Skeletal muscle satellite cell (primary cell): ENCODE results near the gene GNAQ.

Source experiments
- H3K27me3 ChIP-seq: 2 replicates; pipeline ENCODE4 v1.7.0; 2013; ENCODE audit warnings: low read length; ENCODE audit not compliant: control insufficient read depth, insufficient read depth
- H3K36me3 ChIP-seq: 2 replicates; pipeline ENCODE4 v1.7.0; 2013; ENCODE audit warnings: mild to moderate bottlenecking, control low read depth, low read length; ENCODE audit not compliant: insufficient read depth
- H3K4me1 ChIP-seq: 2 replicates; pipeline ENCODE4 v1.7.0; 2013; ENCODE audit warnings: low read length; ENCODE audit not compliant: control insufficient read depth, insufficient read depth
- H3K4me2 ChIP-seq: 2 replicates; pipeline ENCODE4 v1.7.0; 2013; ENCODE audit warnings: mild to moderate bottlenecking, low read length
- H3K4me3 ChIP-seq: 2 replicates; pipeline ENCODE4 v1.7.0; 2013; ENCODE audit warnings: low read length
- H3K9ac ChIP-seq: 2 replicates; pipeline ENCODE4 v1.7.0; 2013; ENCODE audit warnings: mild to moderate bottlenecking, low read depth, low read length, moderate library complexity
- H3K9me3 ChIP-seq: replicated peaks from 2 replicates; pipeline ENCODE4 v1.7.0; 2013; ENCODE audit warnings: mild to moderate bottlenecking, control low read depth, low read length

The GNAQ gene

DNA sequence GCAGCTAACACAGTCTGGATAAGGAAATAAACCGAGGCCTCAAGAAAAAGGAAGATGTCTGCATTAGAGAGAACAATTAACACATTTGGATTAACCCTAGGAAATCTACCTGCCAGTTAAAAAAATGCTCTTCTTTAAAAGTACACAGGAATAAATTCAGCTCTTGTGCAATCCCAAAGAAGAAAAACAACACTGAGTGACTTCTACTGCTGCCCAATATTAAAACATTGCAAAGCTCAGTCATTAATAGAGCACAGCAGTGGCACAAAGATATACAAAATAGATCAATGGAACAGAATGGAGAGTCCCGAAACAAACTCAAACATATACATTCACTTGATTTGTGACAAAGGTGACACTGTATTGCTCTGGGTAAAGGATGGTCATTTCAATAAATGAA is 119.7 kb downstream of the GNAQ start:
- Histone ChIP-seq H3K4me1 (peaks cover 27% of the 10 kb centered on the region), H3K4me3 (no peak overlapping the region), H3K36me3 (no peaks in the 10 kb centered on the region), H3K4me2 (no peak overlapping the region), H3K27me3 (no peaks in the 10 kb centered on the region), H3K9me3 (no peaks in the 10 kb centered on the region), H3K9ac (no peak overlapping the region)

DNA sequence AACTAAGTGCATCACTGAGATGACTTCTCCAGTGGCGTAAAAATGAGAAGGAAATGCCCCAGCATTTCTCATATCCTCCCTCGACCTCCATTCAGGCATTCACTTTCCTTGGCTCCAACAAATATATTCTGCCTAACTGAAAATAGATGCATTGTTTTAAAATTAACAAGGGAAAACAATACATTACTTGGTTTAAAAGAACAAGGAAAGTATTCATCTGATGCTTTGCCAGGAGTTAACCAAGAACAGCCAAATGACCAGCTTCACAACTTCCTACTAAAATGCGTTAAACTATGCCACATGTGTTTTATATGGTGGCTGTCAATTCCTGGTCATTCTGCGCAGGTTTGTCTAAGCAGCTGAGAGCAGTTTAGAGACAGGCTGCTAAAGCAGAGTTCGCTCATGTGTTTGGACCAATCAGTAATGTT is 121.4 kb downstream of the GNAQ start:
- peaks cover 31% of the 10 kb centered on the region for H3K4me1 ChIP-seq
- H3K4me2 ChIP-seq: no peak overlapping the region
- no peaks in the 10 kb centered on the region for H3K9me3 ChIP-seq
- no peak overlapping the region for H3K9ac ChIP-seq
- no peaks in the 10 kb centered on the region for H3K36me3 ChIP-seq
- no peaks in the 10 kb centered on the region for H3K27me3 ChIP-seq
- H3K4me3 ChIP-seq: no peak overlapping the region

DNA sequence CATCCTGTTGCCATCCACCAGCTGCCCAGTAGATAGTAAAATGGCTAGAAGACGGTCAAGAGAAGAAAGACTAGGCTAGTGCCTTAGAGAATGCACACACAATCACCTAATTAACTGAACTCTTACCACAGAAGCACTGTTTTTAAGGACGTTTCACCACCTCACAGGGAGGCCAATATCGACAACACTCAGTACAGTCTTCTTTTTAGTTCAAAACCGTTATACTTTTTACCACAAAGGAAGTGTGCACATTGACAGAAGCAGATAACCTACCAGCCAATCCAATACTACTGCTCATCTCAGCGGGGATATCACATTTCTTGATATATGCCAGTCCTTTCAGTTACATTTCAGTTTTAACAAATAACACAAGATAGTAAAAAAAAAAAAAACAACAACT is 122.3 kb downstream of the GNAQ start:
- H3K9me3 ChIP-seq: no peaks in the 10 kb centered on the region
- no peak overlapping the region for H3K4me2 ChIP-seq
- H3K36me3 ChIP-seq: no peaks in the 10 kb centered on the region
- H3K27me3 ChIP-seq: no peaks in the 10 kb centered on the region
- no peak overlapping the region for H3K9ac ChIP-seq
- peaks cover 30% of the 10 kb centered on the region for H3K4me1 ChIP-seq
- H3K4me3 ChIP-seq: no peak overlapping the region

DNA sequence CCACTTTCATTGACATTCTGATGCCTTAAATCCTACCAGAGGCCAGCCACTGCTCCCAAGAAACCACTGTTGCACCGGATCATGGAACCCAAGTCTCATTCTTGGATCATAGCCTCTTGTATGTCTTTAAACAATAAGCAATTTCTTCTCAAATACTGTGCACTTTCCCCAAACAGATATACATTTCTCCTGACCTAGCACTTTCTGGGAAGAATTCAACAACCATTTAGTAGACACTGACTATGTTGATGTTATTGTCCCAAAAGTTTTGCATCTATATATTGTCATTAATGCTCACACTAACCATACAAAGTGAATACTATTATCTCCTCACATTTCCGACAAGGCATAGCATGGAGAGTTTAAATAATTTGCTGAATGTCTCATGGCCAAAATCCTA is 123.3 kb downstream of the GNAQ start:
- H3K27me3 ChIP-seq: no peaks in the 10 kb centered on the region
- H3K9me3 ChIP-seq: no peaks in the 10 kb centered on the region
- H3K4me2 ChIP-seq: no peak overlapping the region
- H3K4me3 ChIP-seq: no peak overlapping the region
- no peak overlapping the region for H3K9ac ChIP-seq
- H3K4me1 ChIP-seq: peaks cover 23% of the 10 kb centered on the region
- H3K36me3 ChIP-seq: no peaks in the 10 kb centered on the region

DNA sequence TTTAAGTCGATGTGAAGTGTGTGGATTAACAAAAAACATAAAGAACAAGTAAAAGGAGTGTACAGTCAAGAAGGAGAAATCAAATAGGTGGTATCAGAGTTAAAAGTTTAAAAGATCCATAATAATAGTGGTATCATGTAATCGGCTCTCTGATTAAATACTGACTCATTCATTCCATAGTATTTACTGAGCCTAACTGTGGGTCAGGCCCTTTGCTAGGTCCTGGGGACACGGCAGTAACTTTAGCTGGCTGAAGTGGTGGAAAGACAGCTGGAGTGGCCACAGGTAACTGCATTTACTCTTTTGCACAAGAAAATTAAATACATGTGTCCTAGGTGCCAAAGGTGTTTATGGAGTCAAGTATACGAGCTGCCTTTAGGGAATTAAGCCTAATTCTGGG is 124.0 kb downstream of the GNAQ start:
- no peaks in the 10 kb centered on the region for H3K27me3 ChIP-seq
- no peak overlapping the region for H3K9ac ChIP-seq
- peaks cover 23% of the 10 kb centered on the region for H3K4me1 ChIP-seq
- peak overlapping the region; percentile 40 for H3K4me2 ChIP-seq
- no peak overlapping the region for H3K4me3 ChIP-seq
- no peaks in the 10 kb centered on the region for H3K36me3 ChIP-seq
- no peaks in the 10 kb centered on the region for H3K9me3 ChIP-seq

DNA sequence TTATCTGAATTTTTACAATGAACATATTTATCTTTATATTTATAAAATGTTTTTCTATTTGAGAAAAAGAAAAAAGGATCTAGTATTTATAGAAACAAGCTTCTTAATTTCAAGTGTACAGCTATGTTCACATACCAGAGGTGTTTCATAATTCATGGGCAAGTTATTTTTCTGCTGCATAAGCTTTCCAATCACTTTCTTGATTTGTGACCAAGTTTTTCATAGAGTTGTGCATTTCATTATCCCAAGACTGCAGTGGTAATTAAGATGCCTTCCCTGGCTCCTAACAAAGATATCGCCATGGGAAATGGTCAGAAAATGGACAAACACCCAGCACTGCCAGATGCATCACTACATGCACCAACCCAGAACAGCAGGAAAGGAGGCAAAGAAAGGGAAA is 124.6 kb downstream of the GNAQ start:
- Histone ChIP-seq H3K9me3 (no peaks in the 10 kb centered on the region), H3K4me3 (no peak overlapping the region), H3K4me2 (peak overlapping the region; percentile 40), H3K27me3 (no peaks in the 10 kb centered on the region), H3K36me3 (no peaks in the 10 kb centered on the region), H3K9ac (no peak overlapping the region), H3K4me1 (peaks cover 17% of the 10 kb centered on the region)

DNA sequence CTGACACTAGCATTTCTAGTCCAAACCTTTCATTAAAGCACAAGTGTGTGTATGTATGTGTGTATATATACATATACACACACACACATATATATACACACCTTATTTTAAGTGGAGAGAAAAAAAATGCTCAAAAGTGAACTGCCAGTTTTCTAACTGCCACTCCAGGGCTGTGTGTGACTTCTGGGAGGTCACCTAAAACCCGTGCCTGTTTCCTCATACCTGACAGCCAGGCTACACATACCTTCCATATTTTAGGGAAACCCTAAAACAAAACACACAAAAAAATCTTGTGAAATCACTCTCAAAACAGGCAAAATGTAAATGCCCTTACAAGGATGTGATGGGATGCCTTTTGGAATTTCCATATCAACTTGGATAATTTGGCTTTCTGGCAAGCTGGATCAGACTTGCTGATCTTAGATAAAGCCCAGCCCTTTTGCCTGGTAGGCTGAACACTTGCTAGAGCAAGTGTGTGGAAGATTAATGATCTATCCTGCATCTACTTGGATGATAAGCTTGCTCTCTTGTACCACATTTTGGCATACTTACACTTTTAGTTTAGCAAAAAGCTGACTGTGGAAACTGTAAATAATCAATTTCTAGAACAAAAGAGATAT is 127.8 kb downstream of the GNAQ start:
- H3K36me3 ChIP-seq: no peaks in the 10 kb centered on the region
- H3K4me3 ChIP-seq: no peak overlapping the region
- H3K9me3 ChIP-seq: no peaks in the 10 kb centered on the region
- H3K9ac ChIP-seq: no peak overlapping the region
- H3K4me1 ChIP-seq: peaks cover 30% of the 10 kb centered on the region
- no peak overlapping the region for H3K4me2 ChIP-seq
- H3K27me3 ChIP-seq: no peaks in the 10 kb centered on the region

DNA sequence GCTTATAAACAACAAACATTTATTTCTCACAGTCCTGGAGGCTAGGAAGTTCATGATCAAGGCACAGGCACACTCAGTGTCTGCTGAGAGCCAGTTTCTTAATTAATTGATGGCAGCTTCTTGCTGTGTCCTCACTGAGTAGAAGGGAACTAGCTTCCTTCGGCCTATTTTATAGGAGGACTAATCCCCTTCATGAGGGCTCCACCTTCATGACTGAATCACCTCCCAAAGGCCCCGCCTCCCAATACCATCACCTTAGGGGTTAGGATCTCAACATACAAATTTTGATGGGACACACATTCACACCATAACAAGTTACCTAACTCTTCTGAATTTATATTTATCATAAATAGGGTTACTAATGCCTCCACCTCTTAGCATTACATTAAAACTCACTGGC is 129.8 kb downstream of the GNAQ start:
- Histone ChIP-seq H3K36me3 (no peaks in the 10 kb centered on the region), H3K4me2 (no peak overlapping the region), H3K9me3 (no peaks in the 10 kb centered on the region), H3K9ac (no peak overlapping the region), H3K4me1 (peaks cover 26% of the 10 kb centered on the region), H3K4me3 (no peak overlapping the region), H3K27me3 (no peaks in the 10 kb centered on the region)

DNA sequence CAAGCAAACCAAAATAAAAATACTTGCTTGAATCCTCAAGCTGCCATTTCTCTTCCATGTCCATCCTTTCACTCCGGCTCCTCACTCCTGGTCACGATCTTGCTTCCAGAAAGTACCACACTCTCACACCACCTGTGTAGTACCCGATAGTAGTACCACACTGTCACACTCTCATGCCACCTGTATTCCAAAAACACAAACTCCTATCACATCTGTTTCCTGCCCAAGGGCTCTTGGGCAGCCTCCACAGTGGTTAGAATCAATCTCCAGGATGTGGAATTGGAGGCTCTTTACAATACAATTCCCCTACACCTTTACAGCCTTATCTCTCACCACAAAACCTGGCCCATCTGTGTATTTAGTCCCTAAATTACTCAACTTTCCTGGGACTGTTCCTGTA is 130.6 kb downstream of the GNAQ start:
- Histone ChIP-seq H3K4me1 (peaks cover 30% of the 10 kb centered on the region), H3K27me3 (no peaks in the 10 kb centered on the region), H3K36me3 (no peaks in the 10 kb centered on the region), H3K9ac (no peak overlapping the region), H3K9me3 (no peaks in the 10 kb centered on the region), H3K4me2 (no peak overlapping the region), H3K4me3 (no peak overlapping the region)

DNA sequence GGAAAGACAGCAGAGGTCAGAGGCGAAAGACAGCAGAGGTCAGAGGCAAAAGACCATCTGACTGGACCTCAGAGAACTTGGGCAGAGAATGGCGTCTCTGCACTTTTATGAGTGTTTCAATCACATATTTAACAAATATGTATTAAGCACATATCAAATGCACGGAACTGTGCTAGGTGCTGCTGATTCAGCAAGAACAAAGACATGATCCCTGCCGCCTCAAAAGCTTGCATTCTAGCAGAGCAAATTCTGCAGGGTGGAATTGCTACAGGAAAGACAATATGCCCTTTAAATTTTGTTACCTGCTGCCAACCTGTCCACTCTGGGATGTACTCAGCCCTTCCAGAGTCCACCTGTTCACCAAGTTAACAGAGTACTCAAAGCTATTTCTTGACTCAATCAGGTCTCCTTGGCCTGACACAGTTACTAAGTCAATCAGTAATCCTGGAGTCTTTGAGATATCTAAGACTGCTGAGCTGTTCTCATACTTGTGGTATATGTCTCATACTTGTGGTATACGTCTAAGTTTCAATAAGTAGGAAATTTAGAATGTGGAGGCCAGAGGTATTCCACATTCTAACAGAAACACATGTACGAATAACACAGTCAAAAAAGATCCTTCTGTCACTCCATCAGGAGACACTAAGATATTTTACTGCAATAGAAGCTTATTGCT is 131.8 kb downstream of the GNAQ start:
- peak overlapping the region; percentile 15 for H3K4me2 ChIP-seq
- peaks cover 30% of the 10 kb centered on the region for H3K4me1 ChIP-seq
- H3K27me3 ChIP-seq: no peaks in the 10 kb centered on the region
- H3K4me3 ChIP-seq: no peak overlapping the region
- no peak overlapping the region for H3K9ac ChIP-seq
- H3K36me3 ChIP-seq: no peaks in the 10 kb centered on the region
- H3K9me3 ChIP-seq: no peaks in the 10 kb centered on the region

DNA sequence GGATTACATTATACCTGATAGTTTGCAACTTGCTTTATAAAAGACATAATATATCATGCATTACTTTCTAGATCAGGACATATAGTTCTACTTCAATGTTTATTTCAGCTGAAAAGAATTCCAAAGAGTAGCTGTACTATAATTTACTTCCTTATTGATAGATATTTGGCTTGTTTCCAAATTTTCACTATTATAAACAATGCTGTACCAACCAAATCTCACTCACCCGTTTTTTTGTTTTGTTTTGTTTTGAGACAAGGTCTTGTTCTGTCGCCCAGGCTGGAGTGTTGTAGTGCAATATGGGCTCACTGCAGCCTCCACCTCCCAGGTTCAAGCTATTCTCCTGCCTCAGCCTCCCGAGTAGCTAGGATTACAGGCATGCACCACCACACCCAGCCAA is 132.7 kb downstream of the GNAQ start:
- Histone ChIP-seq H3K4me3 (no peak overlapping the region), H3K27me3 (no peaks in the 10 kb centered on the region), H3K36me3 (no peaks in the 10 kb centered on the region), H3K4me2 (no peak overlapping the region), H3K9ac (no peak overlapping the region), H3K4me1 (peaks cover 30% of the 10 kb centered on the region), H3K9me3 (no peaks in the 10 kb centered on the region)
